A673 (cell line): ENCODE data around the gene PRR33. TPM values are rescaled to one million over a fixed set of nuclear protein-coding genes. Genes with fewer than 3 reads are reported as not detected.

Experiments used
- BruUV-seq: library from RNA; stranded (reverse); fragments of 400-500 nt; replicated peaks from 2 replicates; lab custom pipeline; 2021; lab: Mats Ljungman, UMichigan
- CTCF ChIA-PET: fragments of 300-600 bp; sonication (Branson Sonifier 250); formaldehyde crosslinking; loops from one replicate; lab custom pipeline; 2022; ENCODE audit warnings: antibody characterized with exemption; lab: Charles Lee
- POLR2A ChIA-PET: fragments of 300-600 bp; sonication (Branson Sonifier 250); formaldehyde crosslinking; loops from one replicate; lab custom pipeline; 2022; ENCODE audit warnings: antibody characterized with exemption; ENCODE audit not compliant: low non-redundant PET; lab: Charles Lee
- DNase-seq: peaks from one replicate; pipeline ENCODE4 v3.0.0-alpha.2; 2015; ENCODE audit warnings: low spot score
- H3K27ac ChIP-seq: fragments of 200-600 bp; sonication (generic); 2 replicates; pipeline ENCODE4 v1.5.1; 2016; ENCODE audit warnings: mixed run types, low read depth, mild to moderate bottlenecking, mixed read lengths, antibody characterized with exemption, low read length; ENCODE audit not compliant: poor library complexity, severe bottlenecking
- H3K27me3 ChIP-seq: fragments of 200-600 bp; sonication (generic); replicated peaks from 2 replicates; pipeline ENCODE4 v1.6.1; 2017; ENCODE audit warnings: mixed run types, low read depth, mild to moderate bottlenecking, mixed read lengths, antibody characterized with exemption, low read length; ENCODE audit not compliant: insufficient read depth, poor library complexity
- H3K36me3 ChIP-seq: fragments of 200-600 bp; sonication (generic); 2 replicates; pipeline ENCODE4 v1.6.1; 2016; ENCODE audit warnings: mixed run types, mild to moderate bottlenecking, mixed read lengths, antibody characterized with exemption, low read length; ENCODE audit not compliant: insufficient read depth, poor library complexity, severe bottlenecking
- H3K4me1 ChIP-seq: fragments of 200-600 bp; sonication (generic); 2 replicates; pipeline ENCODE4 v1.6.1; 2017; ENCODE audit warnings: mixed run types, mild to moderate bottlenecking, mixed read lengths, antibody characterized with exemption, low read length; ENCODE audit not compliant: insufficient read depth, poor library complexity, severe bottlenecking
- H3K4me3 ChIP-seq: fragments of 200-600 bp; sonication (generic); 2 replicates; pipeline ENCODE4 v1.5.1; 2016; ENCODE audit warnings: low read depth, mixed run types, mild to moderate bottlenecking, mixed read lengths, low read length; ENCODE audit not compliant: poor library complexity, severe bottlenecking
- H3K9me3 ChIP-seq: fragments of 200-600 bp; sonication (generic); 2 replicates; pipeline ENCODE4 v1.6.1; 2016; ENCODE audit warnings: mixed run types, low read depth, mild to moderate bottlenecking, mixed read lengths, antibody characterized with exemption, low read length; ENCODE audit not compliant: poor library complexity, severe bottlenecking
- EZH2 ChIP-seq: fragments of 200-600 bp; sonication (generic); IDR thresholded peaks from 2 replicates; pipeline ENCODE4 v1.6.1; 2017; ENCODE audit warnings: borderline replicate concordance, low read depth, mild to moderate bottlenecking, mixed read lengths, antibody characterized with exemption, low read length; ENCODE audit not compliant: poor library complexity, severe bottlenecking
- intact Hi-C: fragments of 100-400 bp; cut with micrococcal nuclease; formaldehyde crosslinking; loops from one replicate; pipeline ENCODE4 v1.10.0; 2022; ENCODE audit not compliant: unreplicated experiment
- total RNA-seq: library from RNA; stranded (reverse); gene quantifications from 2 replicates; pipeline ENCODE4 v1.2.3, GENCODE V29; 2021
- TF ChIP-seq, protein P1 (sequence below): fragments of 300-800, 200-600 bp; sonication (generic); conservative IDR thresholded peaks from 2 replicates; pipeline ENCODE4 v1.5.1; 2017; ENCODE audit warnings: low read depth, mild to moderate bottlenecking, antibody characterized with exemption, low read length, moderate library complexity, mixed read lengths

The PRR33 gene
- total RNA-seq, 1 experiment from 2014 or later = not detected

DNA sequence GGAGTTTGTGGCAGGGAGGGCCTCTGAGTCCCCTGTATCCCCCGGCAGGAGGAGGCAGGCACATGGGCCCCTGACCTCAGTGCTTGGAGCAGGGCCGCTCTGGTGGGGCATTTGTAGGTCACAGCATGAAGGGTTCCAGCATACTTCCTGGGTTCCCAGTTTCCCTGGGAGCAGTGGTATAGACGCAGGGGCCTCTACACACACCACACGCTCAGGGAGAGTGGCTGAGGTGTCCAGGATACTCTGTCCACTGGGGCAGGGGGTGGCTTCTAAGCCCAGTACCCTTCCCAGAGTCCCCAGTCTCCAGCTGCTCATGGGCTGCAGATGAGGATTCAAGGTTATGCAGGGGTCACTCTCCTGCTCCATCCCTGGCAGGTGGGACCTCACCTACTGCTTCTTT lies 32.7 kb downstream of the PRR33 start:
- intact Hi-C loops = no loop called here
- ChIA-PET POLR2A (no interaction called here), CTCF (no interaction called here)
- peaks cover 24% of the 10 kb centered on the region for H3K27me3 ChIP-seq
- H3K9me3 ChIP-seq = no peaks in the 10 kb centered on the region
- TF ChIP-seq, protein P1, sequence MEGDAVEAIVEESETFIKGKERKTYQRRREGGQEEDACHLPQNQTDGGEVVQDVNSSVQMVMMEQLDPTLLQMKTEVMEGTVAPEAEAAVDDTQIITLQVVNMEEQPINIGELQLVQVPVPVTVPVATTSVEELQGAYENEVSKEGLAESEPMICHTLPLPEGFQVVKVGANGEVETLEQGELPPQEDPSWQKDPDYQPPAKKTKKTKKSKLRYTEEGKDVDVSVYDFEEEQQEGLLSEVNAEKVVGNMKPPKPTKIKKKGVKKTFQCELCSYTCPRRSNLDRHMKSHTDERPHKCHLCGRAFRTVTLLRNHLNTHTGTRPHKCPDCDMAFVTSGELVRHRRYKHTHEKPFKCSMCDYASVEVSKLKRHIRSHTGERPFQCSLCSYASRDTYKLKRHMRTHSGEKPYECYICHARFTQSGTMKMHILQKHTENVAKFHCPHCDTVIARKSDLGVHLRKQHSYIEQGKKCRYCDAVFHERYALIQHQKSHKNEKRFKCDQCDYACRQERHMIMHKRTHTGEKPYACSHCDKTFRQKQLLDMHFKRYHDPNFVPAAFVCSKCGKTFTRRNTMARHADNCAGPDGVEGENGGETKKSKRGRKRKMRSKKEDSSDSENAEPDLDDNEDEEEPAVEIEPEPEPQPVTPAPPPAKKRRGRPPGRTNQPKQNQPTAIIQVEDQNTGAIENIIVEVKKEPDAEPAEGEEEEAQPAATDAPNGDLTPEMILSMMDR = no peak
- TF ChIP-seq EZH2 = no peak
- no TSS peak for BruUV-seq
- no peaks in the 10 kb centered on the region for H3K36me3 ChIP-seq
- H3K4me1 ChIP-seq = no peaks in the 10 kb centered on the region
- DNase-seq = no peak
- H3K4me3 ChIP-seq = no peak overlapping the region
- H3K27ac ChIP-seq = no peak overlapping the region

DNA sequence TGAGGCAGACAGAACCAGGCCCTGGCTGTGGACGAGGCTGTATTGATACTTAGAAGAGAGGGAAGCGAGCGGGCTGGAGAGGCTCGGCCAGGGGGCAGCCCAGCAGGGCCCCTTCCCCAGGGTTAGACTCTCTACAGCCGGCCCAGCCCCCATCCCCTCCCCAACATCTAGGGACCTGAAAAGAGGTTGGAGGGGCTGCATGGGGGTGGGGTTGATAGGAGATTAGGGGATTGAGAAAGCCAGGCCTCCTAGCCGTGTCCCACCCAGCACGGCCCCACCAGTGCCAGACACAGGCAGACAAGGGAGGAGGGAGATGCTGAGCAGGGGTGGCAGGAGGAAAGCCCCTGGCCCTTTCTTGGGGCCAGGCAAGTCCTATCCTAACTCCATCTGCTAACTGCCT lies 33.1 kb downstream of the PRR33 start:
- POLR2A ChIA-PET = no interaction called here
- peaks cover 20% of the 10 kb centered on the region for H3K27me3 ChIP-seq
- H3K36me3 ChIP-seq = no peaks in the 10 kb centered on the region
- intact Hi-C loops = no loop called here
- no peak overlapping the region for H3K4me3 ChIP-seq
- CTCF ChIA-PET = no interaction called here
- no peaks in the 10 kb centered on the region for H3K4me1 ChIP-seq
- BruUV-seq = no TSS peak
- no peak for TF ChIP-seq EZH2
- TF ChIP-seq, protein P1 = no peak
- H3K27ac ChIP-seq = no peak overlapping the region
- DNase-seq = no peak
- H3K9me3 ChIP-seq = no peaks in the 10 kb centered on the region

DNA sequence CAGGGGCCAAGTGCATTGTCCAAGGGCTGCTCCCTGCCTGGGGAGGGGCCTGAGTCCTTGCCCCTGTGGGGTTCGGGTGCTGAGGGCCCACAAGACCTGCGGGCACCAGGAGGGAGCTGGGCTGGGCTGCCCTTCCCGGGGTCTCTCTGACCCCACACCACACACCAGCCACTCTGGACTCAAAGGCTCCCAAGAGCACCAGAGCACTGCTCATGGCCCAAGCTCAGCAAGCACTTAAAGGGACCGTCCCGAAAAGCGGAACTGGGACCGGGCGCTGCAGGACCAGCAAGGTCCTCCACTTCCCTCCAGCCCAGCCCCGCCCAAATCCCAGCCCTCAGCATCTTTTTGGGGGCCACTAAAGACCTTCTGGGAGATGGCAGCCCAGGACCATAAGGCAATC lies 33.5 kb downstream of the PRR33 start:
- intact Hi-C loops = no loop called here
- no peak for DNase-seq
- POLR2A ChIA-PET = interaction anchor here (0.6 kb wide), 1 partner anchor 11 kb away, joined by 3 read pairs; no protein-coding TSS in a partner anchor
- Histone ChIP-seq H3K9me3 (no peaks in the 10 kb centered on the region), H3K27me3 (peaks cover 16% of the 10 kb centered on the region), H3K4me3 (no peak overlapping the region), H3K36me3 (no peaks in the 10 kb centered on the region), H3K27ac (no peak overlapping the region), H3K4me1 (no peaks in the 10 kb centered on the region)
- TF ChIP-seq, protein P1 = no peak
- no peak for TF ChIP-seq EZH2
- no TSS peak for BruUV-seq
- CTCF ChIA-PET = no interaction called here
